ENCODE measurements around the gene TRIM8.

DNA sequence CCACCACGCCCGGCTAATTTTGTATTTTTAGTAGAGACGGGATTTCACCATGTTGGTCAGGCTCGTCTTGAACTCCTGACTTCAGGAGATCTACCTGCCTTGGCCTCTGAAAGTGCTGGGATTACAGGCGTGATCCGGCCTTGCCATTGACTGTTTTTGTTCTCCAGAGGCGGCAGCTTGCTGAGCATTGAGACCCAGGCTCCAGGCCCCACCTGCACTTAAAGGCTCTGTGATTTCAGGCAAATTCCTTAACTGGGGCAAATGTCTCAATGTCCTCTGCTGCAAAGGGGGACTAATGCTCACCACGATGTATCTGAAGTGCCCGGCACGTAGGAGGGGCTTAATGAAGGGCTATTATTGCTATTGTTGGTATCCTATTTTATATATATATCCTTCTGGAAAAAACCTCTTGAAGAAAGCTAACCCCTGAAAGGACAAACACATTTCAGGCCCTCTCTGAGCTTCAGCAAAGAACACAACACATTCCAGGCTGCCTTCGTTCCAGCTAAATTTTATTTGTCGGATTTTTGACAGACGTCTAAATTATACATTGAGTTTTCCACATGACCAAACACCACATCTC is 29.0 kb downstream of the TRIM8 start:
- TF ChIP-seq CTCF (IDR thresholded peaks at IDR 0.05; ENCODE audit: extremely low read depth in 1 of 2, insufficient read depth in 1 of 2, low read depth in 1 of 2, low read length in 2 of 2) (no peak), POLR2AphosphoS5 (IDR thresholded peaks at IDR 0.05; ENCODE audit: insufficient read depth, low read depth, low read length) (no peak), POLR2A (IDR thresholded peaks at IDR 0.05; ENCODE audit: low read depth, low read length) (no peak), FOS (IDR thresholded peaks at IDR 0.05; ENCODE audit: borderline replicate concordance, insufficient read depth, low read length) (no peak)
- TF ChIP-seq, protein P1, sequence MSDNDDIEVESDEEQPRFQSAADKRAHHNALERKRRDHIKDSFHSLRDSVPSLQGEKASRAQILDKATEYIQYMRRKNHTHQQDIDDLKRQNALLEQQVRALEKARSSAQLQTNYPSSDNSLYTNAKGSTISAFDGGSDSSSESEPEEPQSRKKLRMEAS (IDR thresholded peaks at IDR 0.05; ENCODE audit: insufficient read depth, insufficient read length) = no peak

Data from endothelial cell of umbilical vein (primary cell).